ENCODE results near the gene LGMN. TPM values are rescaled to one million over a fixed set of nuclear protein-coding genes. Genes with fewer than 3 reads are reported as not detected.

Gene LGMN
- polyA plus RNA-seq, 1 donor from 2014 or later: 48.0 TPM

- Histone ChIP-seq H4K20me1 (ENCODE audit: insufficient read depth) (no peaks in the 10 kb centered on the region), H3K4me3 (ENCODE audit: low read length) (no peak overlapping the region), H3K27me3 (ENCODE audit: insufficient read depth, low read depth, low read length) (no peaks in the 10 kb centered on the region), H3K27ac (ENCODE audit: low read length) (no peak overlapping the region), H3K9ac (ENCODE audit: low read length) (no peak overlapping the region), H3F3A (ENCODE audit: insufficient read depth, low read length, poor library complexity, severe bottlenecking) (no peaks in the 10 kb centered on the region), H3K4me2 (ENCODE audit: low read length) (no peak overlapping the region), H2AFZ (ENCODE audit: low read depth, low read length) (no peak overlapping the region), H3K9me2 (ENCODE audit: insufficient read depth, low read length) (no peaks in the 10 kb centered on the region), H3K79me2 (replicated peaks; ENCODE audit: insufficient read depth, low read length) (no peaks in the 10 kb centered on the region), H3K9me3 (ENCODE audit: low read length) (peaks cover 2% of the 10 kb centered on the region), H3K36me3 (ENCODE audit: insufficient read depth, low read length) (no peaks in the 10 kb centered on the region)
- TF ChIP-seq EZH2 (IDR thresholded peaks at IDR 0.05; ENCODE audit: borderline replicate concordance, insufficient read depth, low read length, poor library complexity, severe bottlenecking): no peak
- no peak for TF ChIP-seq CTCF (IDR thresholded peaks at IDR 0.05; ENCODE audit: poor library complexity, severe bottlenecking)
- TF ChIP-seq RAD21 (conservative IDR thresholded peaks at IDR 0.05): no peak
- TF ChIP-seq REST (IDR thresholded peaks at IDR 0.05; ENCODE audit: borderline replicate concordance): no peak
- no peak for TF ChIP-seq MXI1 (conservative IDR thresholded peaks at IDR 0.05; ENCODE audit: poor library complexity, severe bottlenecking)
- no peak for TF ChIP-seq TAF1 (IDR thresholded peaks at IDR 0.05; ENCODE audit: low read depth)
- no peak for TF ChIP-seq POLR2AphosphoS5 (IDR thresholded peaks at IDR 0.05)
These were observed 10.7 kb downstream of the LGMN start for GRCh38 chr14:92737619-92738188.

GRCh38 chr14:92737206-92737605 lies 11.2 kb downstream of the LGMN start:
- H3K27ac ChIP-seq (ENCODE audit: low read length): no peak overlapping the region
- no peak overlapping the region for H2AFZ ChIP-seq (ENCODE audit: low read depth, low read length)
- no peaks in the 10 kb centered on the region for H3F3A ChIP-seq (ENCODE audit: insufficient read depth, low read length, poor library complexity, severe bottlenecking)
- peaks cover 1% of the 10 kb centered on the region for H3K36me3 ChIP-seq (ENCODE audit: insufficient read depth, low read length)
- H4K20me1 ChIP-seq (ENCODE audit: insufficient read depth): no peaks in the 10 kb centered on the region
- no peak for TF ChIP-seq MXI1 (conservative IDR thresholded peaks at IDR 0.05; ENCODE audit: poor library complexity, severe bottlenecking)
- no peak for TF ChIP-seq EZH2 (IDR thresholded peaks at IDR 0.05; ENCODE audit: borderline replicate concordance, insufficient read depth, low read length, poor library complexity, severe bottlenecking)
- TF ChIP-seq CTCF (IDR thresholded peaks at IDR 0.05; ENCODE audit: poor library complexity, severe bottlenecking): no peak
- no peak for TF ChIP-seq REST (IDR thresholded peaks at IDR 0.05; ENCODE audit: borderline replicate concordance)
- TF ChIP-seq SMC3 (conservative IDR thresholded peaks at IDR 0.05; ENCODE audit: poor library complexity): no peak
- no peak for TF ChIP-seq POLR2AphosphoS5 (IDR thresholded peaks at IDR 0.05)
- no peak for TF ChIP-seq EP300 (conservative IDR thresholded peaks at IDR 0.05; ENCODE audit: poor library complexity, severe bottlenecking)
- TF ChIP-seq TAF1 (IDR thresholded peaks at IDR 0.05; ENCODE audit: low read depth): no peak
- no peak for TF ChIP-seq RAD21 (conservative IDR thresholded peaks at IDR 0.05)
- peaks cover 2% of the 10 kb centered on the region for H3K9me3 ChIP-seq (ENCODE audit: low read length)
- H3K79me2 ChIP-seq (replicated peaks; ENCODE audit: insufficient read depth, low read length): no peaks in the 10 kb centered on the region
- H3K4me2 ChIP-seq (ENCODE audit: low read length): no peak overlapping the region
- no peak overlapping the region for H3K4me3 ChIP-seq (ENCODE audit: low read length)
- no peak overlapping the region for H3K9ac ChIP-seq (ENCODE audit: low read length)
- no peaks in the 10 kb centered on the region for H3K27me3 ChIP-seq (ENCODE audit: insufficient read depth, low read depth, low read length)
- no peaks in the 10 kb centered on the region for H3K9me2 ChIP-seq (ENCODE audit: insufficient read depth, low read length)

Data from neural cell (in vitro differentiated cells).